Mammary epithelial cell (primary cell): ENCODE data around the gene THPO.

Experiments
- EZH2 ChIP-seq: IDR thresholded peaks from 2 replicates; pipeline ENCODE4 v1.6.1; 2012; ENCODE audit warnings: low read length, inconsistent platforms, borderline replicate concordance
- TF ChIP-seq, protein P1 (sequence below), 2 donors: IDR thresholded peaks in 1 of 2; conservative IDR thresholded peaks in 1 of 2; 2 replicates each; pipeline ENCODE4 v1.5.1; 2011 to 2012; ENCODE audit warnings: inconsistent platforms in 2 of 2, low read length in 2 of 2, mild to moderate bottlenecking in 2 of 2, control low read depth in 1 of 2, low read depth in 1 of 2; ENCODE audit not compliant: insufficient read depth in 1 of 2; ENCODE audit errors: extremely low read depth in 1 of 2

DNA sequence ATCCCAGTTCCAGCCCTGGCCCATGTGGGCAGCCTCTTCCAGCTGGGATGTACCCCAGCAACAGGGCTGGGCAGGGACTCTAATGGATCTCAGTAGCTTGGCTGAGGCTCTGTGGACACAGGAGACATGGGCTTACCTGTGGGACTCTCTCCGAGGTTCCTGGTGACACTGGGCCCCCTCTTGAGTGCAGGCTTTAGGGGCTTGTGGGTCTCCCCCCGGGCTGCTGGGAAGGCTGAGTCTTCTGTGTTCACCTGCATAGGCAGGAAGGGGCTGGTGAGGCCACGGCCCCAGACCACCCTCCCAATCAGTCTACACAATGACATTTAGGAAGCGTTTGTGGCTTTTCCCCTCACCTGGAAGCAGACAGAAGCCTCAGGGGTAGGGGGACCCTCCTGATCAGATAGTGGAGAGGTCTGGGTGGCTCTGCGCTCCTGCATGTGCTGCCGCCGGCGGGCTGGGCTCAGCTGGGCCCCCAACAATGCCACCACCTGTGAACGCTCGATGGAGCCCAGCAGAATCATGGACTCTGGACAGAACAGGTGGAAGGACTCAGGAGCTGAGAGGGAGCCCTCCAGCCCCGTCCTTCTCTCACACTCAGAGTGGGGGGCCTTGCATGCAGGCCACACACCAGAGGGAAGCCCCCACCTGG, 25.0 kb downstream of the THPO start:
- TF ChIP-seq, protein P1, sequence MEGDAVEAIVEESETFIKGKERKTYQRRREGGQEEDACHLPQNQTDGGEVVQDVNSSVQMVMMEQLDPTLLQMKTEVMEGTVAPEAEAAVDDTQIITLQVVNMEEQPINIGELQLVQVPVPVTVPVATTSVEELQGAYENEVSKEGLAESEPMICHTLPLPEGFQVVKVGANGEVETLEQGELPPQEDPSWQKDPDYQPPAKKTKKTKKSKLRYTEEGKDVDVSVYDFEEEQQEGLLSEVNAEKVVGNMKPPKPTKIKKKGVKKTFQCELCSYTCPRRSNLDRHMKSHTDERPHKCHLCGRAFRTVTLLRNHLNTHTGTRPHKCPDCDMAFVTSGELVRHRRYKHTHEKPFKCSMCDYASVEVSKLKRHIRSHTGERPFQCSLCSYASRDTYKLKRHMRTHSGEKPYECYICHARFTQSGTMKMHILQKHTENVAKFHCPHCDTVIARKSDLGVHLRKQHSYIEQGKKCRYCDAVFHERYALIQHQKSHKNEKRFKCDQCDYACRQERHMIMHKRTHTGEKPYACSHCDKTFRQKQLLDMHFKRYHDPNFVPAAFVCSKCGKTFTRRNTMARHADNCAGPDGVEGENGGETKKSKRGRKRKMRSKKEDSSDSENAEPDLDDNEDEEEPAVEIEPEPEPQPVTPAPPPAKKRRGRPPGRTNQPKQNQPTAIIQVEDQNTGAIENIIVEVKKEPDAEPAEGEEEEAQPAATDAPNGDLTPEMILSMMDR (conservative IDR thresholded peaks at IDR 0.05 in 1 of 2, IDR thresholded peaks at IDR 0.05 in 1 of 2; ENCODE audit: extremely low read depth in 1 of 2, insufficient read depth in 1 of 2, low read depth in 1 of 2, low read length in 2 of 2) = no peak
- no peak for TF ChIP-seq EZH2
